HG02981 (cell line): Measurements from ENCODE around the gene SUSD5.
A peak's percentile ranks its signal among the peaks of the same experiment; 100 is the strongest.
"Not testable (repeated sequence)": the region's sequence is repeated elsewhere in the genome, so short reads cannot be mapped to it uniquely, and the experiment has no call there.

Experiments
- ATAC-seq: cut with Tn5 transposase; IDR thresholded peaks from one replicate; pipeline ENCODE4 v1.9.1; 2021; ENCODE audit warnings: mild to moderate bottlenecking, moderate library complexity; ENCODE audit not compliant: unreplicated experiment

SUSD5 gene

DNA sequence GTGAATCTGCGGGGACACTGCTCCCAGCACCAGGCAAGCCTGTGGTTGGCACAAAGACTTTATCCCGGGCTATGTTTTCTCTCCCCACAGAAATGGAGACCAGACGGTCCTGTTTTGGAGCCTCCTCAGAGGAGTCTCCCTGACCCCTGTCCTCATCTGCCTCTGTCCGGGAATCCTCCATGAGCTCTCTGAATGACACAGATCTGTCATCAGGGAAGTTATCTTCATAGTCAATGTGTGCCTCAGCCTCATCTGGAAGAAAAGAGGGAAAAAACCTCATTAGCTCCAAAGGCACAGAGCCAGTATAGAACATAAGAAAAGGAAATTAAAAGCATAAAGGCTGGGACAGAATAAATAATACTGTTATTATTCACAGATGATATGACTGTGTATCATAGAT is 64.8 kb downstream of the SUSD5 start:
- ATAC-seq: no peak

- no peak for ATAC-seq
Measured at GRCh38 chr3:33152363-33153360, 65.9 kb downstream of the SUSD5 start.

- ATAC-seq: no peak
Measured at GRCh38 chr3:33149342-33149741, 69.3 kb downstream of the SUSD5 start.

DNA sequence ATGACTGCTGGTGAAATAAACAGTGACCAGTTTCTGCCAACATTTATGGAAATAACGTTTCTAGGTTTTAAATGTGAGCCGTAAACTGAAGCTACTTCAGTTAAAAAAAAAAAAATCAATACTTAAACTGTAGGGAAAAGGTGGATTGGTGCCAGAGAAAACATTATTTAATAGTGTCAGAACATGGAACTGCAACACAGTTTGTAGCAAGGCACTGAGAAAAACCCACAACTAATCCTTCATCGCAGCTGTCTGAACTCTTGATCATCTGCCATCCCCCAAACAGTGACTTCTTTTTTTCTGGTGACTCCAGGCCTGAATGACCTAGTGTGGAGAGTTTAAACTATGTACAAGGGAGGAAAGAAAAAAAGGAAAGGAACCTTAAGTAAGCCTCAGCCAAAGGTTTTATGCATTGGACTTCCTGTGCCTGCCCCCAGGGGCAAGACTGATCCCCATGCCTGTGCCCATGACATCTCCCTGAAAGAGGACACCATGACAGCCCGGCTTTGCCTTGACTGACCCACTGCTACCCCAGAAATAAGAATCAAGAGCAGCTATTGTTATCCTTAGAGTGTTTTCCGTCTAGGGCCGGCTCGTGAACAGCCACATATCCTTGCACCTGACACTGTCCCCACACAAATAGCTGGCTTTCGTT is 71.7 kb downstream of the SUSD5 start:
- no peak for ATAC-seq

DNA sequence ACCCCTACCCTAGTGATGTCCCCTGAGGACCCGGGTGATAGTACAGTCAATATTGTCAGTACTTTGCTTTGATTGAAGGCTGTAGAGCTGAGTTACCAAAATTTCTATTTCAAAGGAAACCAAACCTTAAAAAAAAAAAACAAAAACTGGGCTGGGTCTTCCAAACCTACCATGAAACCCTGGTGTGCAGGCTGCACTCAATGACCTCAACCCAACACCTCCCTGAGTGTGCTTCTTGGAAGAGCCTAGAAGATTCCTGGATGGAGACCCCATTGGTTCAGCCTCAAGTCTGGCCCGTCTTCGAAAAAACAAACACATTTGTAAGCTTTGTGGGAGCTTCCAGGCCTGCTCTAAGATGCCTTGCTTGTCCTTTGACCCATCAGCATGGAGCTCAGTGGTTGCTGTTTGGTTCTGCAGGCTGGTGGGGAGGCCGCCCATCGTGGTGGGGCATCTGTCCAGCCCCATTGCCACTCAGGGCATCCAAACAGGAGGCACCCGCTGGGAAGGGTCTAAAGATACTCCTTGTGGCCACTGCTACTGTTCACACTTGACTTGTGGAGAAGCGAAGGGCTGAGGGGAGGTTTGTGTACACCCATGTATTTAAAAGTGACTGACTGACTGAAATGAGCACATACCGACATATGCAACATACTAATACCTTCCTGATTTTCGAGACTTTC is 72.6 kb downstream of the SUSD5 start:
- ATAC-seq: no peak

DNA sequence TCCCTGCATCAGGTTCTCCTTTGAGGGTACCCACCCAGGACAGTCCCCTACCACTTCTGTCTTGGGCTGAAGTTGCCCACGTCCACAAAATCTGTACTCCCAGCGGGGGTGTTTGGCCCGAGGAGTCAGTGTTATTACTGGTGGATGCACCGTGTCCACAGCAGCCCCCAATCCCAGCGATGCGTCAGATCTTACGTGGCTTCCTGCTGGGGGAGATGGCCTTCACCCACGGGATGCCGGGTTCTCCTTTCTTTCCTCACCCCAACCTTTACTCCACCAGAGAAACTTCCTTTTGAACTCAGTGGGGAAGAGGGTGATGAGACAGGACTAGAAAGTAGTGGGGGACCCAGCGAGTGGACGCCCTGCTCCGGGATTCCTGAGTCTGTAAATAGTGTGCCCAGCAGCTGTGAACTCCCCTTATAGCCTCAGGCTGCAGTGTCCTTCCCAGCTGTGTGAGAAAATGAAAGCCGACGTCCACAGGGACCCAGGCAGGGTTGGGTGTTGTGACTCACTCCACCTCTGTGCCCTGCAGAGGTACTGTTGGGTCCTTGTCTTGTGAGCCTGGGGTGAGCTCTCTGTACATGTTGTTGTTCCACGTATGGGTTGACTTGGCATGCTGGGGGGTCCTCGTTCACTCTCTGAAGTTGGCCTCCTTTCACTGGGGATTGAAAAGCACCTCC is 73.2 kb downstream of the SUSD5 start:
- ATAC-seq: no peak

- ATAC-seq: no peak
Measured at GRCh38 chr3:33144433-33144832, 74.2 kb downstream of the SUSD5 start.

DNA sequence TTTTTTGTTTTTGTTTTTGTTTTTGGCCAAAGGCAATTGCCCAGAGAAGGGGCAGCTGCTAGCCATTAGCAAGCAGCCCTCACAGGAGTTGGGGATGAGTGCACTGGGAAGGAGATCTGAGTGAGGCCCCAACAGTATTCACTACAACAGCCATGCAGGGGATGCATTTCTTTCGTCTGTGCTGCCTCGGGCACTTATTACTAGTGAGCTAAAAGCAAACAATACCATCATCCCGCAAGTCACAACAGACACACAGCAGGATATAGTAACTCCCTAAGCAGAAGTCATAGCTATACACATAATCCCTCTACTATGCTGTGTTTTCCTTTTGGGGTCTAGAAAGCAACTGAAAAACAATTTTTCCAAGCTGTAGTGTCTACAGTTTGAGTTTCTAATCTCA is 77.6 kb downstream of the SUSD5 start:
- ATAC-seq: no peak

DNA sequence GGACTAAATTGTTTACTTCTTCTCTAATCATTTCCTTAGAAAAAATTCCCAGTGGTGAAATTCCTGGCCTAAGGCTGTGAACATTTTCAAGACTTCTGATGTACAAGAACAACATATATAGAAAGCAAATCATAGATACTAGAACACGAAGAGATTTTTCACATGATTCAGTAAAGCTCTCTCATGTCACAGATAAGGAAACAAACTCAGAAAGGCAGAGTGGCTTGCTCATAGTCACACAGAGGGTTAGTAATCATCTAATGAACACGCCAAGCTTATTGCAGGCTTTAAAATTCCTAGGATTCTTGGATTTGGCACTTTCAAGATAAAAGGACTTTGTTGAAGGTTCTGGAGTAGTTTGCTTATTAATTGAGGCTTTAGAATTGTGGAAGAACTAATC is 78.6 kb downstream of the SUSD5 start:
- no peak for ATAC-seq

DNA sequence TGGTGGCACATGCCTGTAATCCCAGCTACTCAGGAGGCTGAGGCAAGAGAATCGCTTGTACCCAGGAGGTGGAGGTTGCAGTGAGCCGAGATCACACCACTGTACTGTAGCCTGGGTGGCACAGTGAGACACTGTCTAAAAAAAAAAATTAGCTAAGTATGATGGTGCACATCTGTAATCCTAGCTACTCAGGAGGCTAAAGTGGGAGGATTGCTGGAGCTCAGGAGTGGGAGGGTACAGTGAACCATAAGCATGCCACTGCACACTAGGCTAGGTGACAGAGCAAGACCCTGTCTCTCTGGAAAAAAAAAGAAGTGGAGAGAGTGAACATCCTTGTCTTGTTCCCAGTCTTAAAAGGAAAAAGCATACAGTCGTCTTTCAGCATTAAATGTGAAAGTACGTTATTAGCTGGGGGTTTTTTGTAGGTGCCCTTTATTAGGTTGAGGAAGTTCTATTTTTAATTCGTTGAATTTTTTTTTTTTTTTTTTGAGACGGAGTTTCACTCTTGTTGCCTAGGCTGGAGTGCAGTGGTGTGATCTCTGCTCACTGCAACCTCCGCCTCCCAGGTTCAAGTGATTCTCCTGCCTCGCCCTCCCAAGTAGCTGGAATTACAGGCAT is 79.5 kb downstream of the SUSD5 start:
- ATAC-seq: not testable (repeated sequence)

- no peak for ATAC-seq
Measured at GRCh38 chr3:33137691-33138090, 80.9 kb downstream of the SUSD5 start.

DNA sequence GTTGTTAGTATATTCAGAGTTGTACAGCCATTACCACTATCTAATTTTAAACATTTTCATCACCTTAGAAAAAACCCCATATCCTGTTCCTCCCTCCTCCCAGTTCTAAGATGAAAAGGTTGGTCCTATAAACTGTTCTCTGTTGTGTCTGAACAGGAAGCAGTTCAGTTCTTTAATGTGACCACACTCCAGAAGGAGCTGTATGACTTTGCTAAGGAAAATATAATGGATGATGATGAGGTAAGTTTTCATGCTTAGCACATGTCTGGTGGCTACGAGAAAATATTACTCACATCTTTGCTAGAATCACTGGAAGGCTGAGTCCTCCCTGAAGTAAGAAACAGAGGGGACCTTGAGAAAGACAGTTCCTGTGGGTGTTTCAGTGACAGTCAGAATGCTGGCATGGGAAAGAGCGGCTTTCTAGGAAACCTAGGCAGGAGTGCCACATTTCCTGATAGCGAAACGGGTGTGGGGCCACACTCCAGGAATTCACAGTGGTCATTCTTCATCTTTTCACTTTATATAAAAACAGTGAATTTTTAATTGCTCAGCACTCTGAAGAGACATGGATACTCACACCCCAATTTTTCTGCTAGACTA is 84.5 kb downstream of the SUSD5 start:
- no peak for ATAC-seq

- no peak for ATAC-seq
Measured at GRCh38 chr3:33132019-33132360, 86.6 kb downstream of the SUSD5 start.

DNA sequence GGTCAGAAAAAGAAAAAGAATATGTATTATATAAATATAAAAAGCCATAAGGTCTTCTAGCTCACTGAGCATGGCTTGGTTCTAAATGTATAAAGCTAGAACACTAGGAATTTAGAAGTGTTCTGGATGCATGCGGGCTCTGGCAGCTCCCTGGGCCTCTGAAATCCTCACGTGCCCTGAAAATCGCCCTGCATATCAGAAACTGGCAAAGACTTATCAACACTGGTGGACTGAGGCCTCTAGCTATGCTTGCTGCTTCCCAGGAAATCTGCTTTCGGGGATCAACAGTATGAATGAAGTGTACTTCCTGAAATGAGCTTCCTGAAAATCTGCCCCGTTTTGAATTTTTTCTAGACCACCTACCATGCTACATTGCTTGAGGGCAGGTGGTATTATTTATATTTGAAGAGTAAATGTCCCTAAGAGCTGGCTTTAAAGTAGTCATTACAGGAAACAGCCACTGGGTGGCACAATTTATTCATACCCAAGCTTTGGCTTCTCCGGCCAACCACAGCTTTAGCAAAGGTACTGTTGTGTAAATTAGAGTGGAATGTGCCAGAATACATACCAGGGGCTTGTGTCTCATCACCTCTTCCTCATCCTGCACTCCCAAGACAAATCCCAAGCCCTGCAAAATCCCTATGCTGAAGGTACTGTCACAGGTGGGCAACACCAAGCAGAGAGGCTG is 87.1 kb downstream of the SUSD5 start:
- ATAC-seq: peak; percentile 70

DNA sequence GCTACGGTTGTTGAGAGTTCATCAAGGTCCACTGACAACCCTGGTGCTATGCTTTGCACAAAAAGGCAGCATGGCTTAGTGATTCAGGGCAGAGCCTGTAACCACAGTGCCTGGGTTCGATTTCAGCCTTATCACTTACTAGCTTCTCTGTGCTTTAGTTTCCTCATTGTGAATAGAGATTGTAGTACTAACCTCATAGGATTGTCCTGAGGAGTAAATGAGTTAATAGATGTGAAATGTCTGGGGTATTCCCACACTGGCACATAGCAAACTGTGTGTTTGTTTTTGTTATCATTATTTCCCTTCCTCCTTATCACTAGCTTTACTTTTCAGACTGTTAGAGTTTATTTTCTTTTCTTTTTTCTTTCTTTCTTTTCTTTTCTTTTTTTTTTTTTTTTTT is 88.5 kb downstream of the SUSD5 start:
- ATAC-seq: no peak

- ATAC-seq: no peak
Measured at GRCh38 chr3:33128706-33129105, 89.9 kb downstream of the SUSD5 start.

DNA sequence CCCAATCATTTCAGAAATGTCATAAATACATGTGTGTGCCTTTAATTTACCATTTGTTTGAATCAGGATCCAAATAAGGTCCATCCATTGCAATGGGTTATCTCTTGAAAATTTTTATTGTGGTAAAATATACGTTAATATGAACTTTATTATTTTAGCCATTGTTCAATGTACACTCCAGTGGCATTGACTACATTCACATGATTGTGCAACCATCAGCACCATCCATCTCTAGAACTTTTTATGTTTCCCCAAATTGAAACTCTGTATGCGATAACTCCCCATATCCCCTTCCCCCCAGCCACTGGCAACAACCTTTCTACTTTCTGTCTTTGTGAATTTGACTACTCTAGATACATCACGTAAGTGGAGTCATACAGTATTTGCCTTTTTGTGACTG is 92.8 kb downstream of the SUSD5 start:
- ATAC-seq: no peak

- no peak for ATAC-seq
Measured at GRCh38 chr3:33124638-33125037, 94.0 kb downstream of the SUSD5 start.

DNA sequence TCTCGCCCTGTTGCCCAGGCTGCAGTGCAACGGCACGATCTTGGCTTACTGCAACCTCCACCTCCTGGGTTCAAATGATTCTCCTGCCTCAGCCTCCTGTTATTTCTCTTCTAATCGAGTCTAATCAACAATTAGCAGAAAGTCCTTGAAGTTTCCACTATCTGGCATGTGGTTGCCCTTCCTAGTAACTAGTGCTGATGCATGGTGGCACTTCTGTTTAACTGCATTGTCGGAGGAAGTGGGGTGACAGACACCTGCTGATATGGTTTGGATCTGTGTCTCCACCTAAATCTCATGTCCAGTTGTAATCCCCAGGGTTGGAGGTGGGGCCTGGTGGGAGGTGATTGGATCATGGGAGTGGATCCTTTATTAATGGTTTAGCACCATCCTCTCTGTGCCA is 95.6 kb downstream of the SUSD5 start:
- no peak for ATAC-seq

GRCh38 chr3:33119891-33120290 is 98.7 kb downstream of the SUSD5 start:
- ATAC-seq: no peak
